ENCODE measurements around the gene MRPL10. TPM values are rescaled to one million over a fixed set of nuclear protein-coding genes. Genes with fewer than 3 reads are reported as not detected.
"Not testable (repeated sequence)": the region's sequence is repeated elsewhere in the genome, so short reads cannot be mapped to it uniquely, and the experiment has no call there.

MRPL10 gene
- total and polyA plus RNA-seq, 2 donors (not counting 3 experiments of a cell fraction or from before 2014, with no cell fraction given) = 43.4 to 84.0 TPM

DNA sequence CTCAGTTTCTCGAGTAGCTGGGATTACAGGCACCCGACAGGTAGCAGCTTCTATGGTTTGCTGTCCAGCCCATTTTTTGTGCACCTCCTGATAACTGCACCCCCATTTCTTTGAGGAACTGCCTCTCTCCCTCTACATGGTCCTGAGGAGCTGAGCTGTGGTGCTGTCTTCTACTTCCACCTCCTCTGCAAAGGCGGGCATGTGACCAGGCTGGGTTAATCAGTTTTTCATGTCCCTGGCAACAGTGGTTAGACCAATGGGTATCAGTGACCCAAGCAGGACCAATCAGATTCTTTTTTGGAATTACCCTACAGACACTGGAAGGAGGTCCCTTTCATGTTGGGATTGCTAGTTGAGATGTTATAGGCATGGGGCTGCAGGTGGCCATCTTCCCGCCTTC, 57.0 kb downstream of the MRPL10 start:
- H2AFZ ChIP-seq (ENCODE audit: low read depth, low read length) = no peak overlapping the region
- no peak overlapping the region for H3K4me2 ChIP-seq (ENCODE audit: insufficient read depth, low read length)
- no peaks in the 10 kb centered on the region for H3K9me3 ChIP-seq (replicated peaks; ENCODE audit: control insufficient read depth, insufficient read depth, low read length)
- H4K20me1 ChIP-seq (replicated peaks; ENCODE audit: control insufficient read depth, extremely low read depth, insufficient read depth, low read length) = no peaks in the 10 kb centered on the region
- H3K9me1 ChIP-seq (replicated peaks; ENCODE audit: control insufficient read depth, extremely low read depth, insufficient read depth, low read length) = no peaks in the 10 kb centered on the region
- intact Hi-C loops (cut with micrococcal nuclease) (no loop called here), dilution Hi-C loops (cut with MboI; ENCODE audit: extremely low pct_ligation_motif_present, low sequenced_read_pairs) (no loop called here)
- no peak overlapping the region for H3K4me3 ChIP-seq (replicated peaks in 1 of 3; ENCODE audit: insufficient read depth in 1 of 3, low read depth in 1 of 3, low read length in 3 of 3)
- H3K4me1 ChIP-seq (ENCODE audit: control insufficient read depth, extremely low read depth, insufficient read depth, low read length) = no peaks in the 10 kb centered on the region
- H3K79me2 ChIP-seq (ENCODE audit: control insufficient read depth, insufficient read depth, low read length) = no peaks in the 10 kb centered on the region
- H3K27me3 ChIP-seq (ENCODE audit: control insufficient read depth in 2 of 2, insufficient read depth in 2 of 2, low read length in 2 of 2) = peaks cover 11 to 22% of the 10 kb centered on the region in 2 experiments
- no peak overlapping the region for H3K27ac ChIP-seq (ENCODE audit: insufficient read depth, low read depth, low read length)
- no TSS peak for BruUV-seq (replicated peaks)
- CTCF ChIA-PET = interaction anchor here (0.7 to 1.1 kb wide), 4 partner anchors 16 to 115 kb away, joined by 3 read pairs; no protein-coding TSS in a partner anchor
- no peak overlapping the region for H3K9ac ChIP-seq (replicated peaks; ENCODE audit: extremely low read depth, insufficient read depth, low read length)
- no peak for TF ChIP-seq FOS (IDR thresholded peaks at IDR 0.05; ENCODE audit: borderline replicate concordance, insufficient read depth, low read length)
- no peaks in the 10 kb centered on the region for H3K36me3 ChIP-seq (ENCODE audit: control insufficient read depth in 2 of 2, extremely low read depth in 1 of 2, insufficient read depth in 2 of 2, low read length in 2 of 2)
- DNase-seq (ENCODE audit: low read depth, low spot score) (no peak), FAIRE-seq (no peak)
- POLR2A ChIA-PET = no interaction called here

DNA sequence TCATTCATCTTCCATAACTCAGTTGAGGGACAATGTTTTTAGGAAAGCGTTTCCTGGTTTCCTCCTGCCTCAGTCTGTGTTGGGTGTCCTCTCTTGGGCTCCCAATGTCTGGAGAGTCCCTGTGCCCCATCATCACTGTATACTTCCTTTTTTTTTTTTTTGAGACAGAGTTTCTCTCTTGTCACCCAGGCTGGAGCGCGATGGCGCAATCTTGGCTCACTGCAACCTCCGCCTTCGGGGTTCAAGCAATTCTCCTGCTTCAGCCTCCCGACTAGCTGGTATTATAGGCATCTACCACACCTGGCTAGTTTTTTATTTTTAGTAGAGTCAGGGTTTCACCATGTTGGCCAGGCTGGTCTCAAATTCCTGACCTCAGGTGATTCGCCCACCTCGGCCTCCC, 57.7 kb downstream of the MRPL10 start:
- H3K9me3 ChIP-seq (replicated peaks; ENCODE audit: control insufficient read depth, insufficient read depth, low read length); H2AFZ ChIP-seq (ENCODE audit: low read depth, low read length); BruUV-seq (replicated peaks); FAIRE-seq; H3K4me2 ChIP-seq (ENCODE audit: insufficient read depth, low read length); DNase-seq (ENCODE audit: low read depth, low spot score); H3K9me1 ChIP-seq (replicated peaks; ENCODE audit: control insufficient read depth, extremely low read depth, insufficient read depth, low read length); H3K27ac ChIP-seq (ENCODE audit: insufficient read depth, low read depth, low read length); dilution Hi-C loops (cut with MboI; ENCODE audit: extremely low pct_ligation_motif_present, low sequenced_read_pairs); H3K4me3 ChIP-seq (replicated peaks in 1 of 3; ENCODE audit: insufficient read depth in 1 of 3, low read depth in 1 of 3, low read length in 3 of 3); H3K36me3 ChIP-seq (ENCODE audit: control insufficient read depth in 2 of 2, extremely low read depth in 1 of 2, insufficient read depth in 2 of 2, low read length in 2 of 2); H3K4me1 ChIP-seq (ENCODE audit: control insufficient read depth, extremely low read depth, insufficient read depth, low read length); H3K9ac ChIP-seq (replicated peaks; ENCODE audit: extremely low read depth, insufficient read depth, low read length); intact Hi-C loops (cut with micrococcal nuclease); H3K79me2 ChIP-seq (ENCODE audit: control insufficient read depth, insufficient read depth, low read length); H4K20me1 ChIP-seq (replicated peaks; ENCODE audit: control insufficient read depth, extremely low read depth, insufficient read depth, low read length); POLR2A ChIA-PET: not testable (repeated sequence)
- CTCF ChIA-PET = interaction anchor here (0.7 to 1.3 kb wide), 5 partner anchors 16 to 116 kb away, joined by 3 read pairs; no protein-coding TSS in a partner anchor
- peaks cover 11 to 21% of the 10 kb centered on the region in 2 experiments for H3K27me3 ChIP-seq (ENCODE audit: control insufficient read depth in 2 of 2, insufficient read depth in 2 of 2, low read length in 2 of 2)

Other genes with a start within 250 kb of the MRPL10 start
- gene KPNB1, start 181.6 kb downstream of the MRPL10 start, total RNA-seq = 495 and 508 TPM in 2 replicates
- 108 and 119 TPM in 2 replicates for gene KPNB1, start 181.6 kb downstream of the MRPL10 start, polyA plus RNA-seq
- gene TBKBP1, start 137.4 kb downstream of the MRPL10 start, total RNA-seq = 11.7 and 15.3 TPM in 2 replicates
- gene TBKBP1, start 137.4 kb downstream of the MRPL10 start, polyA plus RNA-seq = 7.0 and 7.2 TPM in 2 replicates
- not detected in 2 replicates for gene TBX21, start 98.3 kb downstream of the MRPL10 start, total RNA-seq
- gene TBX21, start 98.3 kb downstream of the MRPL10 start, polyA plus RNA-seq = not detected in 2 replicates
- gene OSBPL7, start 9.7 kb downstream of the MRPL10 start, total RNA-seq = 26.7 and 29.1 TPM in 2 replicates
- gene OSBPL7, start 9.7 kb downstream of the MRPL10 start, polyA plus RNA-seq = 16.2 and 19.2 TPM in 2 replicates
- gene LRRC46, start 129 bp upstream of the MRPL10 start, total RNA-seq = 0.42 TPM in 1 of 2 replicates, not detected in the other
- gene LRRC46, start 129 bp upstream of the MRPL10 start, polyA plus RNA-seq = 0.13 and 0.36 TPM in 2 replicates
- 31.1 and 31.7 TPM in 2 replicates for gene SCRN2, start 9.7 kb upstream of the MRPL10 start, total RNA-seq
- gene SCRN2, start 9.7 kb upstream of the MRPL10 start, polyA plus RNA-seq = 47.6 and 48.9 TPM in 2 replicates
- gene SP6, start 19.6 kb upstream of the MRPL10 start, total RNA-seq = 0.90 and 1.3 TPM in 2 replicates
- 0.11 and 0.13 TPM in 2 replicates for gene SP6, start 19.6 kb upstream of the MRPL10 start, polyA plus RNA-seq
- 18.5 and 18.6 TPM in 2 replicates for gene SP2, start 64.7 kb upstream of the MRPL10 start, total RNA-seq
- gene SP2, start 64.7 kb upstream of the MRPL10 start, polyA plus RNA-seq = 10.4 and 11.2 TPM in 2 replicates
- gene PNPO, start 110.0 kb upstream of the MRPL10 start, total RNA-seq = 20.6 and 22.0 TPM in 2 replicates
- gene PNPO, start 110.0 kb upstream of the MRPL10 start, polyA plus RNA-seq = 19.7 and 22.1 TPM in 2 replicates
- not detected in 2 replicates for gene PRR15L, start 126.3 kb upstream of the MRPL10 start, total RNA-seq
- gene PRR15L, start 126.3 kb upstream of the MRPL10 start, polyA plus RNA-seq = not detected in 2 replicates
- 109 and 122 TPM in 2 replicates for gene CDK5RAP3, start 139.6 kb upstream of the MRPL10 start, total RNA-seq
- gene CDK5RAP3, start 139.6 kb upstream of the MRPL10 start, polyA plus RNA-seq = 128 and 139 TPM in 2 replicates
- 12.5 and 16.3 TPM in 2 replicates for gene COPZ2, start 206.3 kb upstream of the MRPL10 start, total RNA-seq
- gene COPZ2, start 206.3 kb upstream of the MRPL10 start, polyA plus RNA-seq = 13.4 and 28.1 TPM in 2 replicates
- 204 and 236 TPM in 2 replicates for gene NFE2L1, start 216.8 kb upstream of the MRPL10 start, total RNA-seq
- 187 and 196 TPM in 2 replicates for gene NFE2L1, start 216.8 kb upstream of the MRPL10 start, polyA plus RNA-seq